Coronary artery (tissue), 2 donors: Measurements from ENCODE around the gene MUC2.
A peak's percentile ranks its signal among the peaks of the same experiment; 100 is the strongest.

ENCODE experiments used
- DNase-seq: peaks from one replicate; pipeline ENCODE4 v3.0.0-alpha.2; 2017; ENCODE audit warnings: low spot score
- H3K27ac ChIP-seq, 2 donors: fragments of 200-600 bp; sonication (generic); one replicate each; pipeline ENCODE4 v1.5.1; 2016 to 2019
- H3K4me3 ChIP-seq: fragments of 200-600 bp; sonication (generic); 2 replicates; pipeline ENCODE4 v1.5.1; 2016; ENCODE audit warnings: mild to moderate bottlenecking, moderate library complexity
- TF ChIP-seq, protein P1 (sequence below): fragments of 200-600 bp; sonication (generic); IDR thresholded peaks from one replicate; pipeline ENCODE4 v1.5.1; 2019; ENCODE audit warnings: antibody characterized with exemption

MUC2 gene

GRCh38 chr11:1118755-1119603 lies 44.3 kb downstream of the MUC2 start:
- TF ChIP-seq, protein P1, sequence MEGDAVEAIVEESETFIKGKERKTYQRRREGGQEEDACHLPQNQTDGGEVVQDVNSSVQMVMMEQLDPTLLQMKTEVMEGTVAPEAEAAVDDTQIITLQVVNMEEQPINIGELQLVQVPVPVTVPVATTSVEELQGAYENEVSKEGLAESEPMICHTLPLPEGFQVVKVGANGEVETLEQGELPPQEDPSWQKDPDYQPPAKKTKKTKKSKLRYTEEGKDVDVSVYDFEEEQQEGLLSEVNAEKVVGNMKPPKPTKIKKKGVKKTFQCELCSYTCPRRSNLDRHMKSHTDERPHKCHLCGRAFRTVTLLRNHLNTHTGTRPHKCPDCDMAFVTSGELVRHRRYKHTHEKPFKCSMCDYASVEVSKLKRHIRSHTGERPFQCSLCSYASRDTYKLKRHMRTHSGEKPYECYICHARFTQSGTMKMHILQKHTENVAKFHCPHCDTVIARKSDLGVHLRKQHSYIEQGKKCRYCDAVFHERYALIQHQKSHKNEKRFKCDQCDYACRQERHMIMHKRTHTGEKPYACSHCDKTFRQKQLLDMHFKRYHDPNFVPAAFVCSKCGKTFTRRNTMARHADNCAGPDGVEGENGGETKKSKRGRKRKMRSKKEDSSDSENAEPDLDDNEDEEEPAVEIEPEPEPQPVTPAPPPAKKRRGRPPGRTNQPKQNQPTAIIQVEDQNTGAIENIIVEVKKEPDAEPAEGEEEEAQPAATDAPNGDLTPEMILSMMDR: no peak
- H3K4me3 ChIP-seq: no peak overlapping the region
- DNase-seq: peak; percentile 50

DNA sequence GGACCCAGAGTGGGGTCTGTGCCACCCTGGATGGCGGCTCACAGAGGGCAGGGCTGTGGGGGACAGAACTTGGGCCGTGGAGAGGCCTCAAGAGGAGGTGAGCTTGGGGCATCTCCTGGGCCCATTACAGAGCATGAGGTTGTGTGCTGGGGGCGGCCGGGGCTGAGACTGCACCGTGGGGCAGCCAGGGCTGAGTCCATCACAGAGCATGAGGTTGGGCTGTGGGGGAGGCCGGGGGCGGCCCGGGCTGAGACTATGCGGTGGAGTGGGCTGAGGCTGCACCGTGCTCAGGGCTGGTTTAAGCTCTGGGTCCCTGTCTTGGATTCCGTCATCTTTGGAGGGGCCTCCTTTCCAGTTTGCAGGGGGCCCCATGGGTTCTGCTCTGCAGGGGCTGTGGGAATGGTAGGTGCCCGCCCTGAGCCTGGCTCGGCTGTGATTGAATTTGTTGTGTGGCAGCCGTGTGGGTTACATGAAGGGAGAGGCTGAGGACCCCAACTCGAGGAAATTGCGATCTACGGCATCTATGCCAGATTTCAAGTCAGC lies 45.0 kb downstream of the MUC2 start:
- TF ChIP-seq, protein P1: no peak
- no peak overlapping the region for H3K4me3 ChIP-seq
- no peak for DNase-seq
- H3K27ac ChIP-seq: no peak overlapping the region

More at GRCh38 chr11:1118755-1119603, 44.3 kb downstream of the MUC2 start:
- H3K27ac ChIP-seq: no peak overlapping the region

GRCh38 chr11:1120532-1121330 lies 46.1 kb downstream of the MUC2 start:
- no peak for DNase-seq
- Histone ChIP-seq H3K4me3 (no peak overlapping the region), H3K27ac (no peak overlapping the region)
- TF ChIP-seq, protein P1: no peak

GRCh38 chr11:1121331-1121812 lies 46.7 kb downstream of the MUC2 start:
- Histone ChIP-seq H3K27ac (no peak overlapping the region), H3K4me3 (no peak overlapping the region)
- DNase-seq: no peak
- TF ChIP-seq, protein P1: no peak

- TF ChIP-seq, protein P1: no peak
- no peak for DNase-seq
- H3K4me3 ChIP-seq: no peak overlapping the region
- no peak overlapping the region for H3K27ac ChIP-seq
Measured at GRCh38 chr11:1121813-1122663, 47.4 kb downstream of the MUC2 start.

DNA sequence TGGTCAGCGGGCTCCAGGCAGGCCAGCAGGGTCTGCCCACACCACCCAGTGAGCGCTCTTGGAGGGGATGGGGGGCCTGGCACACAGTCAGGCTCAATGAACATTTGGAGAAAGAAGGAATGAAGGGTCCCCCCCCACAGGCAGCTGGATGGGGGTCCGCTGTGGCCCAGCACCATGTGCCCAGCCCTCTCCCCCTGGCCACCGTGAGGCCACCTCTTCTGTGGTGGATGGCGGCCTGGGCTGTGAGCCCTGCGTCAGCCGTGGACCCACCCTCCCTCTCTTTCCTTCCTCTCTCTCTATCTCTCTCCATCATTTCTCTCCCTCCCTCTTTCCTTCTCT lies 48.0 kb downstream of the MUC2 start:
- Histone ChIP-seq H3K4me3 (no peak overlapping the region), H3K27ac (no peak overlapping the region)
- DNase-seq: no peak
- TF ChIP-seq, protein P1: no peak
